Cardiac muscle cell (in vitro differentiated cells and primary cell): ENCODE measurements around the gene NBDY. TPM values are rescaled to one million over a fixed set of nuclear protein-coding genes. Genes with fewer than 3 reads are reported as not detected.
"Not testable (repeated sequence)": the region's sequence is repeated elsewhere in the genome, so short reads cannot be mapped to it uniquely, and the experiment has no call there.

Experiments
- DNase-seq, 2 donors: peaks; one replicate each; pipeline versions ENCODE4 v3.0.0 to v3.0.0-alpha.2; 2010 to 2017; ENCODE audit warnings: low read depth in 1 of 2, low spot score in 1 of 2
- H3K27ac ChIP-seq: fragments of 200-600 bp; sonication (generic); 2 replicates; pipeline ENCODE4 v1.5.1; 2016
- H3K27me3 ChIP-seq: fragments of 200-600 bp; sonication (generic); 2 replicates; pipeline ENCODE4 v1.6.0; 2016; ENCODE audit warnings: control low read depth
- H3K36me3 ChIP-seq: fragments of 200-600 bp; sonication (generic); 2 replicates; pipeline ENCODE4 v1.5.1; 2016; ENCODE audit warnings: control low read depth
- H3K4me1 ChIP-seq: fragments of 200-600 bp; sonication (generic); 2 replicates; pipeline ENCODE4 v1.8.1; 2017; ENCODE audit warnings: low read depth, mild to moderate bottlenecking, mixed run types
- H3K4me3 ChIP-seq: fragments of 200-600 bp; sonication (generic); 2 replicates; pipeline ENCODE4 v1.5.1; 2016; ENCODE audit warnings: mild to moderate bottlenecking
- H3K9me3 ChIP-seq: fragments of 200-600 bp; sonication (generic); 2 replicates; pipeline ENCODE4 v1.5.1; 2017; ENCODE audit warnings: low read depth, mild to moderate bottlenecking, control low read depth
- CTCF ChIP-seq: IDR thresholded peaks from 2 replicates; pipeline ENCODE4 v1.5.1; 2012; ENCODE audit warnings: low read depth, mild to moderate bottlenecking, low read length
- polyA plus RNA-seq: library from polyadenylated mRNA; unstranded; fragments of >200 nt; fragmentation: Nextera tagmentation; extraction: Ambion mirVana; gene quantifications from 2 replicates; pipeline ENCODE4 v1.2.1, GENCODE V29; 2016
- total RNA-seq: library from RNA; depleted of rRNA; stranded (reverse); fragments of >200 nt; gene quantifications from 2 replicates; pipeline ENCODE4 v1.2.3, GENCODE V29; 2016

Gene NBDY
- total and polyA plus RNA-seq, 2 experiments from 2014 or later = 13.1 to 243 TPM

GRCh38 chrX:56751071-56751470 is 22.0 kb downstream of the NBDY start:
- H3K36me3 ChIP-seq = no peaks in the 10 kb centered on the region
- no peaks in the 10 kb centered on the region for H3K4me1 ChIP-seq
- TF ChIP-seq CTCF = no peak
- DNase-seq = no peak
- no peak overlapping the region for H3K4me3 ChIP-seq
- no peak overlapping the region for H3K27ac ChIP-seq
- H3K9me3 ChIP-seq = no peaks in the 10 kb centered on the region
- H3K27me3 ChIP-seq = no peaks in the 10 kb centered on the region

GRCh38 chrX:56757327-56757726 is 28.3 kb downstream of the NBDY start:
- no peak overlapping the region for H3K4me3 ChIP-seq
- H3K27me3 ChIP-seq = no peaks in the 10 kb centered on the region
- no peak for TF ChIP-seq CTCF
- H3K36me3 ChIP-seq = no peaks in the 10 kb centered on the region
- H3K4me1 ChIP-seq = no peaks in the 10 kb centered on the region
- no peaks in the 10 kb centered on the region for H3K9me3 ChIP-seq
- no peak overlapping the region for H3K27ac ChIP-seq
- no peak for DNase-seq

- H3K4me1 ChIP-seq = no peaks in the 10 kb centered on the region
- no peak overlapping the region for H3K4me3 ChIP-seq
- H3K27me3 ChIP-seq = no peaks in the 10 kb centered on the region
- no peak for TF ChIP-seq CTCF
- DNase-seq = no peak
- no peak overlapping the region for H3K27ac ChIP-seq
- H3K9me3 ChIP-seq = no peaks in the 10 kb centered on the region
- H3K36me3 ChIP-seq = no peaks in the 10 kb centered on the region
Observed at GRCh38 chrX:56758456-56758855, 29.4 kb downstream of the NBDY start.

GRCh38 chrX:56759736-56760409 is 30.8 kb downstream of the NBDY start:
- TF ChIP-seq CTCF = no peak
- Histone ChIP-seq H3K27ac (no peak overlapping the region), H3K4me3 (no peak overlapping the region), H3K4me1 (no peaks in the 10 kb centered on the region), H3K36me3 (no peaks in the 10 kb centered on the region), H3K27me3 (no peaks in the 10 kb centered on the region), H3K9me3 (no peaks in the 10 kb centered on the region)
- DNase-seq = no peak

GRCh38 chrX:56760410-56761124 is 31.5 kb downstream of the NBDY start:
- not testable (repeated sequence) for H3K27ac ChIP-seq, H3K4me3 ChIP-seq, H3K27me3 ChIP-seq, H3K4me1 ChIP-seq, DNase-seq, H3K36me3 ChIP-seq, H3K9me3 ChIP-seq

- Histone ChIP-seq H3K4me3 (no peak overlapping the region), H3K4me1 (no peaks in the 10 kb centered on the region), H3K27ac (no peak overlapping the region), H3K9me3 (no peaks in the 10 kb centered on the region), H3K27me3 (no peaks in the 10 kb centered on the region), H3K36me3 (no peaks in the 10 kb centered on the region)
- TF ChIP-seq CTCF = no peak
- DNase-seq = no peak
Observed at GRCh38 chrX:56761167-56761566, 32.1 kb downstream of the NBDY start.
